HT1080 (cell line): ENCODE data around the gene ZNF709. TPM values are rescaled to one million over a fixed set of nuclear protein-coding genes. Genes with fewer than 3 reads are reported as not detected.
"Not testable (repeated sequence)": the region's sequence is repeated elsewhere in the genome, so short reads cannot be mapped to it uniquely, and the experiment has no call there.

Experiments
- DNase-seq: peaks from one replicate; pipeline ENCODE4 v3.0.0-alpha.2; 2015; ENCODE audit warnings: low read depth
- polyA plus RNA-seq, 2 experiments: library from polyadenylated mRNA; depleted of rRNA; stranded (reverse); fragments of >200 nt; gene quantifications; 2 replicates each; pipeline ENCODE4 v1.2.3, GENCODE V29; 2015
- total RNA-seq: library from RNA; depleted of rRNA; stranded (reverse); fragments of >200 nt; shearing (Covaris generic); gene quantifications from 2 replicates; pipeline ENCODE4 v1.2.3, GENCODE V29; 2014; rRNA removed

The ZNF709 gene
- not detected in 2 replicates for total RNA-seq
- polyA plus RNA-seq (2015; cell fraction: cytosol; rRNA removed): not detected in 2 replicates
- not detected in 2 replicates for polyA plus RNA-seq (2015; cell fraction: nucleus; rRNA removed)

- DNase-seq: peak; percentile 1
These were observed at the start of gene ZNF709 for GRCh38 chr19:12484371-12485051. ZNF709 (minus strand) TSS chr19:12484816; CDS start chr19:12484657, 159 bp downstream.

GRCh38 chr19:12527034-12527836 lies 42.6 kb upstream of the ZNF709 start:
- DNase-seq: no peak

- DNase-seq: no peak
These were observed 41.9 kb upstream of the ZNF709 start for GRCh38 chr19:12526542-12526941.

GRCh38 chr19:12521996-12522395 lies 37.4 kb upstream of the ZNF709 start:
- no peak for DNase-seq

GRCh38 chr19:12513531-12514061 lies 29.0 kb upstream of the ZNF709 start:
- no peak for DNase-seq

- no peak for DNase-seq
These were observed 12.4 kb upstream of the ZNF709 start for GRCh38 chr19:12497032-12497431.

- DNase-seq: no peak
These were observed 11.9 kb upstream of the ZNF709 start for GRCh38 chr19:12496480-12496879.

GRCh38 chr19:12495002-12495802 lies 10.6 kb upstream of the ZNF709 start:
- DNase-seq: peak; percentile 49

- no peak for DNase-seq
These were observed 9.7 kb upstream of the ZNF709 start for GRCh38 chr19:12494260-12494860.

GRCh38 chr19:12486265-12486783 lies 1.7 kb upstream of the ZNF709 start:
- not testable (repeated sequence) for DNase-seq

GRCh38 chr19:12485571-12485970 lies 955 bp upstream of the ZNF709 start:
- no peak for DNase-seq

GRCh38 chr19:12485052-12485416 lies 418 bp upstream of the ZNF709 start:
- no peak for DNase-seq

GRCh38 chr19:12484011-12484370 lies 625 bp downstream of the ZNF709 start:
- no peak for DNase-seq

GRCh38 chr19:12482509-12482886 lies 2.1 kb downstream of the ZNF709 start:
- DNase-seq: no peak

GRCh38 chr19:12481781-12482508 lies 2.7 kb downstream of the ZNF709 start:
- no peak for DNase-seq

GRCh38 chr19:12478234-12478941 lies 6.2 kb downstream of the ZNF709 start:
- no peak for DNase-seq

- DNase-seq: not testable (repeated sequence)
These were observed 17.0 kb downstream of the ZNF709 start for GRCh38 chr19:12467651-12468050.

- DNase-seq: no peak
These were observed 19.4 kb downstream of the ZNF709 start for GRCh38 chr19:12465211-12465610.

- no peak for DNase-seq
These were observed 19.8 kb downstream of the ZNF709 start for GRCh38 chr19:12464769-12465168.

- DNase-seq: not testable (repeated sequence)
These were observed 20.5 kb downstream of the ZNF709 start for GRCh38 chr19:12464139-12464538.
